ENCODE measurements around the gene ZCCHC9.

DNA sequence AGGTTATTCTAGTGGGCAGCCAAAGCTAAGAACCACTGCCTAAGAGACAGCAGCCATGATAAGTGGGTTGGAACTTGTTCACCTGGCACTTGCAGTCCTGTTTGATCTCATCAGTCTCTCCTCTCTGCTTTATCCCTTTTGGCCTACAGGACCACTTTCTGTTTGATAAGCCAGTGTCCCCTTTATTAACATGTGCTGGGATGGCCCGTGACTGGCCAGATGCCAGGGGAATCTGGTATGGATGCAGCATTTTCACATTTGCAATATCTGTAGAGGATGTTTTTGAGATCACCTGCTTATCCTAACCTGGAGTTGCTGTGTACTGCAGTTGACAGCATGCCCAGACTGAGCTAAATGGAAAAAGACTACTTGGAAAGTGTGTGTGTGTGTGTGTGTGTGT is 44.6 kb upstream of the ZCCHC9 start:
- TF ChIP-seq, protein P1, sequence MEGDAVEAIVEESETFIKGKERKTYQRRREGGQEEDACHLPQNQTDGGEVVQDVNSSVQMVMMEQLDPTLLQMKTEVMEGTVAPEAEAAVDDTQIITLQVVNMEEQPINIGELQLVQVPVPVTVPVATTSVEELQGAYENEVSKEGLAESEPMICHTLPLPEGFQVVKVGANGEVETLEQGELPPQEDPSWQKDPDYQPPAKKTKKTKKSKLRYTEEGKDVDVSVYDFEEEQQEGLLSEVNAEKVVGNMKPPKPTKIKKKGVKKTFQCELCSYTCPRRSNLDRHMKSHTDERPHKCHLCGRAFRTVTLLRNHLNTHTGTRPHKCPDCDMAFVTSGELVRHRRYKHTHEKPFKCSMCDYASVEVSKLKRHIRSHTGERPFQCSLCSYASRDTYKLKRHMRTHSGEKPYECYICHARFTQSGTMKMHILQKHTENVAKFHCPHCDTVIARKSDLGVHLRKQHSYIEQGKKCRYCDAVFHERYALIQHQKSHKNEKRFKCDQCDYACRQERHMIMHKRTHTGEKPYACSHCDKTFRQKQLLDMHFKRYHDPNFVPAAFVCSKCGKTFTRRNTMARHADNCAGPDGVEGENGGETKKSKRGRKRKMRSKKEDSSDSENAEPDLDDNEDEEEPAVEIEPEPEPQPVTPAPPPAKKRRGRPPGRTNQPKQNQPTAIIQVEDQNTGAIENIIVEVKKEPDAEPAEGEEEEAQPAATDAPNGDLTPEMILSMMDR (IDR thresholded peaks at IDR 0.05): no peak
- TF ChIP-seq POLR2A (IDR thresholded peaks at IDR 0.05): no peak

Data from testis (tissue), 2 donors.